Caki2 (cell line): ENCODE data around the gene PDE11A. TPM values are rescaled to one million over a fixed set of nuclear protein-coding genes. Genes with fewer than 3 reads are reported as not detected.
"Not testable (repeated sequence)": the region's sequence is repeated elsewhere in the genome, so short reads cannot be mapped to it uniquely, and the experiment has no call there.

ENCODE experiments used
- DNase-seq: peaks from one replicate; pipeline ENCODE4 v3.0.0-alpha.2; 2015; ENCODE audit warnings: low read depth
- in situ Hi-C: cut with HindIII; loops from 2 replicates; pipeline ENCODE4 v1.10.0; 2016; ENCODE audit warnings: low sequenced_read_pairs, low pct_unique_long_range_greater_than_20kb, mixed read lengths
- total RNA-seq: library from RNA; depleted of rRNA; stranded (reverse); fragments of >200 nt; shearing (Covaris generic); gene quantifications from 2 replicates; pipeline ENCODE4 v1.2.3, GENCODE V29; 2014; ENCODE audit warnings: low replicate concordance

PDE11A gene
- total RNA-seq, 1 experiment from 2014 or later: 0.57 TPM

GRCh38 chr2:177970670-177971454, 101.7 kb downstream of the PDE11A start:
- DNase-seq: no peak
- in situ Hi-C loops: no loop called here

GRCh38 chr2:177964892-177965291, 107.7 kb downstream of the PDE11A start:
- no peak for DNase-seq
- in situ Hi-C loops: no loop called here

- in situ Hi-C loops: no loop called here
- DNase-seq: no peak
Observed at GRCh38 chr2:177952151-177952550, 120.4 kb downstream of the PDE11A start.

- in situ Hi-C loops, DNase-seq: not testable (repeated sequence)
Observed at GRCh38 chr2:177947598-177947997, 125.0 kb downstream of the PDE11A start.

GRCh38 chr2:177944530-177944929, 128.0 kb downstream of the PDE11A start:
- in situ Hi-C loops, DNase-seq: not testable (repeated sequence)

- in situ Hi-C loops: no loop called here
- DNase-seq: no peak
Observed at GRCh38 chr2:177942731-177943130, 129.8 kb downstream of the PDE11A start.

GRCh38 chr2:177939211-177939610, 133.4 kb downstream of the PDE11A start:
- DNase-seq: no peak
- in situ Hi-C loops: no loop called here

- no peak for DNase-seq
- in situ Hi-C loops: no loop called here
Observed at GRCh38 chr2:177930916-177931315, 141.7 kb downstream of the PDE11A start.

GRCh38 chr2:177929662-177930522, 142.7 kb downstream of the PDE11A start:
- DNase-seq: no peak
- in situ Hi-C loops: no loop called here

- no peak for DNase-seq
- in situ Hi-C loops: no loop called here
Observed at GRCh38 chr2:177923323-177923722, 149.3 kb downstream of the PDE11A start.

- DNase-seq: no peak
- in situ Hi-C loops: no loop called here
Observed at GRCh38 chr2:177921726-177922125, 150.9 kb downstream of the PDE11A start.

- DNase-seq: no peak
- in situ Hi-C loops: no loop called here
Observed at GRCh38 chr2:177917169-177917568, 155.4 kb downstream of the PDE11A start.

GRCh38 chr2:177916342-177916741, 156.2 kb downstream of the PDE11A start:
- in situ Hi-C loops: no loop called here

GRCh38 chr2:177914247-177914646, 158.3 kb downstream of the PDE11A start:
- in situ Hi-C loops: no loop called here

More at GRCh38 chr2:177916342-177916741, 156.2 kb downstream of the PDE11A start:
- DNase-seq: no peak

GRCh38 chr2:177909962-177910361, 162.6 kb downstream of the PDE11A start:
- no peak for DNase-seq
- in situ Hi-C loops: no loop called here

More at GRCh38 chr2:177914247-177914646, 158.3 kb downstream of the PDE11A start:
- DNase-seq: no peak

- in situ Hi-C loops: no loop called here
- no peak for DNase-seq
Observed at GRCh38 chr2:177908824-177909223, 163.8 kb downstream of the PDE11A start.

GRCh38 chr2:177908182-177908581, 164.4 kb downstream of the PDE11A start:
- in situ Hi-C loops: no loop called here
- DNase-seq: no peak

- peak; percentile 74 for DNase-seq
- in situ Hi-C loops: no loop called here
Observed at GRCh38 chr2:177906041-177906718, 166.4 kb downstream of the PDE11A start.

GRCh38 chr2:177905640-177906039, 166.9 kb downstream of the PDE11A start:
- DNase-seq: no peak
- in situ Hi-C loops: no loop called here
